HG02642 (cell line): ENCODE data around the gene CD40.
"Not testable (repeated sequence)": the region's sequence is repeated elsewhere in the genome, so short reads cannot be mapped to it uniquely, and the experiment has no call there.

Experiments used
- ATAC-seq: cut with Tn5 transposase; IDR thresholded peaks from one replicate; pipeline ENCODE4 v1.9.1; 2021; ENCODE audit warnings: mild to moderate bottlenecking; ENCODE audit not compliant: unreplicated experiment, poor library complexity

The CD40 gene

GRCh38 chr20:46091622-46092535 lies 26.2 kb upstream of the CD40 start:
- ATAC-seq, result not testable (repeated sequence)

- no peak for ATAC-seq
These were observed 24.6 kb upstream of the CD40 start for GRCh38 chr20:46093531-46093930.

- ATAC-seq, result no peak
These were observed 18.4 kb upstream of the CD40 start for GRCh38 chr20:46099491-46100287.

- not testable (repeated sequence) for ATAC-seq
These were observed 17.7 kb upstream of the CD40 start for GRCh38 chr20:46100444-46100843.

- no peak for ATAC-seq
These were observed 17.1 kb upstream of the CD40 start for GRCh38 chr20:46100988-46101387.

GRCh38 chr20:46101957-46102356 lies 16.2 kb upstream of the CD40 start:
- no peak for ATAC-seq

- no peak for ATAC-seq
These were observed 15.2 kb upstream of the CD40 start for GRCh38 chr20:46102940-46103339.

GRCh38 chr20:46104262-46104661 lies 13.9 kb upstream of the CD40 start:
- ATAC-seq, result no peak

GRCh38 chr20:46107061-46107460 lies 11.1 kb upstream of the CD40 start:
- no peak for ATAC-seq

- ATAC-seq, result peak; percentile 81
These were observed 9.7 kb upstream of the CD40 start for GRCh38 chr20:46108435-46108841.

- ATAC-seq, result no peak
These were observed 9.1 kb upstream of the CD40 start for GRCh38 chr20:46108976-46109375.

- ATAC-seq, result peak; percentile 42
These were observed 6.9 kb upstream of the CD40 start for GRCh38 chr20:46111028-46111835.

GRCh38 chr20:46111836-46112212 lies 6.3 kb upstream of the CD40 start:
- no peak for ATAC-seq

GRCh38 chr20:46112430-46113112 lies 5.5 kb upstream of the CD40 start:
- ATAC-seq, result no peak

- no peak for ATAC-seq
These were observed 5.0 kb upstream of the CD40 start for GRCh38 chr20:46113113-46113470.

- ATAC-seq, result no peak
These were observed 3.7 kb upstream of the CD40 start for GRCh38 chr20:46114449-46114848.

- ATAC-seq, result peak; percentile 49
These were observed 437 bp downstream of the CD40 start for GRCh38 chr20:46118481-46119020.

- peak; percentile 37 for ATAC-seq
These were observed 973 bp downstream of the CD40 start for GRCh38 chr20:46119028-46119546.

GRCh38 chr20:46119547-46119946 lies 1.4 kb downstream of the CD40 start:
- ATAC-seq, result no peak

GRCh38 chr20:46120136-46120535 lies 2.0 kb downstream of the CD40 start:
- no peak for ATAC-seq
